GM23338 (cell line): ENCODE data around the gene IL15RA. TPM values are rescaled to one million over a fixed set of nuclear protein-coding genes. Genes with fewer than 3 reads are reported as not detected.

ENCODE experiments used
- ATAC-seq: fragments of 200-7000 bp; cut with Tn5 transposase; 3 replicates; pipeline ENCODE4 v1.9.1; 2020
- DNase-seq: peaks from one replicate; pipeline ENCODE4 v3.0.0-alpha.2; 2015; ENCODE audit warnings: low spot score
- H2AFZ ChIP-seq: fragments of 200-600 bp; sonication (generic); 2 replicates; pipeline ENCODE4 v1.8.0; 2016; ENCODE audit warnings: antibody characterized with exemption, mild to moderate bottlenecking, moderate library complexity
- H3F3A ChIP-seq: fragments of 200-600 bp; sonication (generic); replicated peaks from 2 replicates; pipeline ENCODE4 v1.8.0; 2017; ENCODE audit warnings: antibody characterized with exemption, mixed run types, low read depth
- H3K27ac ChIP-seq: fragments of 200-600 bp; sonication (generic); 2 replicates; pipeline ENCODE4 v1.6.1; 2016; ENCODE audit warnings: low read depth
- H3K27me3 ChIP-seq: fragments of 200-600 bp; sonication (generic); 2 replicates; pipeline ENCODE4 v1.8.0; 2016; ENCODE audit warnings: mild to moderate bottlenecking, mixed run types, moderate library complexity; ENCODE audit not compliant: insufficient read depth
- H3K36me3 ChIP-seq: fragments of 200-600 bp; sonication (generic); 2 replicates; pipeline ENCODE4 v1.8.0; 2016; ENCODE audit warnings: mild to moderate bottlenecking; ENCODE audit not compliant: insufficient read depth
- H3K4me1 ChIP-seq: fragments of 200-600 bp; sonication (generic); 2 replicates; pipeline ENCODE4 v1.8.0; 2016; ENCODE audit warnings: mild to moderate bottlenecking, moderate library complexity; ENCODE audit not compliant: insufficient read depth
- H3K4me2 ChIP-seq: fragments of 200-600 bp; sonication (generic); 2 replicates; pipeline ENCODE4 v1.7.1; 2017; ENCODE audit warnings: mixed run types
- H3K4me3 ChIP-seq: fragments of 200-600 bp; sonication (generic); 2 replicates; pipeline ENCODE4 v1.6.1; 2016; ENCODE audit warnings: mixed run types
- H3K79me2 ChIP-seq: fragments of 200-600 bp; sonication (generic); replicated peaks from 2 replicates; pipeline ENCODE4 v1.8.0; 2017; ENCODE audit warnings: mild to moderate bottlenecking; ENCODE audit not compliant: insufficient read depth
- H3K9me2 ChIP-seq: fragments of 200-600 bp; sonication (generic); 2 replicates; pipeline ENCODE4 v1.8.0; 2017; ENCODE audit not compliant: insufficient read depth
- H4K20me1 ChIP-seq: fragments of 200-600 bp; sonication (generic); replicated peaks from 2 replicates; pipeline ENCODE4 v1.8.0; 2017; ENCODE audit warnings: mild to moderate bottlenecking; ENCODE audit not compliant: insufficient read depth
- H3K27ac Mint-ChIP-seq: 2 replicates; pipeline ENCODE4 v1.8.0; 2020; ENCODE audit warnings: inconsistent platforms, mild to moderate bottlenecking, moderate library complexity, mixed read lengths
- H3K27me3 Mint-ChIP-seq: 3 replicates; pipeline ENCODE4 v1.8.0; 2022; ENCODE audit warnings: low read depth, mild to moderate bottlenecking, moderate library complexity, mixed read lengths, inconsistent platforms; ENCODE audit not compliant: insufficient read depth, poor library complexity
- H3K36me3 Mint-ChIP-seq: 3 replicates; pipeline ENCODE4 v1.8.0; 2021; ENCODE audit warnings: low read depth, mild to moderate bottlenecking, inconsistent platforms, moderate library complexity, mixed read lengths
- H3K4me1 Mint-ChIP-seq: 3 replicates; pipeline ENCODE4 v1.8.0; 2020; ENCODE audit warnings: mild to moderate bottlenecking, inconsistent platforms, mixed read lengths
- H3K4me3 Mint-ChIP-seq: 3 replicates; pipeline ENCODE4 v1.8.0; 2021; ENCODE audit warnings: moderate library complexity, mild to moderate bottlenecking, inconsistent platforms, mixed read lengths
- H3K9me3 Mint-ChIP-seq: 3 replicates; pipeline ENCODE4 v1.8.0; 2020; ENCODE audit warnings: moderate library complexity, mild to moderate bottlenecking, inconsistent platforms, mixed read lengths
- EZH2 ChIP-seq: fragments of 200-600 bp; sonication (generic); IDR thresholded peaks from one replicate; pipeline ENCODE4 v1.8.0; 2017; ENCODE audit warnings: antibody characterized with exemption, mild to moderate bottlenecking, low read depth; ENCODE audit not compliant: unreplicated experiment
- polyA plus RNA-seq: library from polyadenylated mRNA; unstranded; fragments of >200 nt; fragmentation: Nextera tagmentation; extraction: Ambion mirVana; gene quantifications from 2 replicates; pipeline ENCODE4 v1.2.1, GENCODE V29; 2016
- total RNA-seq: library from RNA; depleted of rRNA; stranded (reverse); fragments of >200 nt; shearing (Covaris generic); gene quantifications from 2 replicates; pipeline ENCODE4 v1.2.3, GENCODE V29; 2014
- TF ChIP-seq, protein P1 (sequence below), 2 experiments: fragments of 200-600 bp in 1 of 2; sonication (generic) in 1 of 2; conservative IDR thresholded peaks; 2 replicates each; pipeline versions ENCODE4 v1.5.1 to v1.6.1; 2016 to 2017; ENCODE audit warnings: antibody characterized with exemption in 2 of 2, low read depth in 2 of 2, mild to moderate bottlenecking in 2 of 2, moderate library complexity in 1 of 2
- TF ChIP-seq, protein P2 (sequence below): fragments of 250-450 bp; sonication (Bioruptor Pico); IDR thresholded peaks from 2 replicates; pipeline ENCODE4 v1.5.0; 2020; ENCODE audit warnings: mild to moderate bottlenecking, moderate library complexity
- TF ChIP-seq, protein P3 (sequence below): IDR thresholded peaks from 2 replicates; pipeline ENCODE4 v1.6.1; 2016; ENCODE audit warnings: antibody characterized with exemption

Gene IL15RA
- total and polyA plus RNA-seq, 2 experiments from 2014 or later, result 1.6 to 2.2 TPM

DNA sequence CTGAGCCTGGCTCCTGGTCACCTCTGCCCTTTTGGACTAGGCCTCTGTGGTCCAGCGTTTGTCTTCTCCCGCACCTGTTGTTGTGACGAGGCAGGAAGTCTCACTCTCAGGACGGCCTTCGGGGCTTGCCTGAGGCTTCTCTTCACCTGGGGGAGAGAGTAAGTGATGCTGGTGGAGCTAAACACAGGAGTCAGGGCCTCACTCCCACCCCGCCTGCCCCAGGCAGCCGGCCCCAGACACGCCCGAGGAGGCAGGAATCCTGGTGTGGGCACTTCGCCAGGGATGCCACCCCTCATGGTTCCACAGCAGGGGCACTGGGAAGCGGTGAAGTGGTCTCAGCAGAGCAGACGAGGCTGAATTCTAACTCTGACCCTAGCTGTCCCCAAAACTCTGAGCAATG, 42.5 kb upstream of the IL15RA start:
- TF ChIP-seq EZH2, result no peak
- TF ChIP-seq, protein P1, sequence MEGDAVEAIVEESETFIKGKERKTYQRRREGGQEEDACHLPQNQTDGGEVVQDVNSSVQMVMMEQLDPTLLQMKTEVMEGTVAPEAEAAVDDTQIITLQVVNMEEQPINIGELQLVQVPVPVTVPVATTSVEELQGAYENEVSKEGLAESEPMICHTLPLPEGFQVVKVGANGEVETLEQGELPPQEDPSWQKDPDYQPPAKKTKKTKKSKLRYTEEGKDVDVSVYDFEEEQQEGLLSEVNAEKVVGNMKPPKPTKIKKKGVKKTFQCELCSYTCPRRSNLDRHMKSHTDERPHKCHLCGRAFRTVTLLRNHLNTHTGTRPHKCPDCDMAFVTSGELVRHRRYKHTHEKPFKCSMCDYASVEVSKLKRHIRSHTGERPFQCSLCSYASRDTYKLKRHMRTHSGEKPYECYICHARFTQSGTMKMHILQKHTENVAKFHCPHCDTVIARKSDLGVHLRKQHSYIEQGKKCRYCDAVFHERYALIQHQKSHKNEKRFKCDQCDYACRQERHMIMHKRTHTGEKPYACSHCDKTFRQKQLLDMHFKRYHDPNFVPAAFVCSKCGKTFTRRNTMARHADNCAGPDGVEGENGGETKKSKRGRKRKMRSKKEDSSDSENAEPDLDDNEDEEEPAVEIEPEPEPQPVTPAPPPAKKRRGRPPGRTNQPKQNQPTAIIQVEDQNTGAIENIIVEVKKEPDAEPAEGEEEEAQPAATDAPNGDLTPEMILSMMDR (conservative IDR thresholded peaks at IDR 0.05; ENCODE audit: low read depth in 2 of 2), result no peak
- TF ChIP-seq, protein P2, sequence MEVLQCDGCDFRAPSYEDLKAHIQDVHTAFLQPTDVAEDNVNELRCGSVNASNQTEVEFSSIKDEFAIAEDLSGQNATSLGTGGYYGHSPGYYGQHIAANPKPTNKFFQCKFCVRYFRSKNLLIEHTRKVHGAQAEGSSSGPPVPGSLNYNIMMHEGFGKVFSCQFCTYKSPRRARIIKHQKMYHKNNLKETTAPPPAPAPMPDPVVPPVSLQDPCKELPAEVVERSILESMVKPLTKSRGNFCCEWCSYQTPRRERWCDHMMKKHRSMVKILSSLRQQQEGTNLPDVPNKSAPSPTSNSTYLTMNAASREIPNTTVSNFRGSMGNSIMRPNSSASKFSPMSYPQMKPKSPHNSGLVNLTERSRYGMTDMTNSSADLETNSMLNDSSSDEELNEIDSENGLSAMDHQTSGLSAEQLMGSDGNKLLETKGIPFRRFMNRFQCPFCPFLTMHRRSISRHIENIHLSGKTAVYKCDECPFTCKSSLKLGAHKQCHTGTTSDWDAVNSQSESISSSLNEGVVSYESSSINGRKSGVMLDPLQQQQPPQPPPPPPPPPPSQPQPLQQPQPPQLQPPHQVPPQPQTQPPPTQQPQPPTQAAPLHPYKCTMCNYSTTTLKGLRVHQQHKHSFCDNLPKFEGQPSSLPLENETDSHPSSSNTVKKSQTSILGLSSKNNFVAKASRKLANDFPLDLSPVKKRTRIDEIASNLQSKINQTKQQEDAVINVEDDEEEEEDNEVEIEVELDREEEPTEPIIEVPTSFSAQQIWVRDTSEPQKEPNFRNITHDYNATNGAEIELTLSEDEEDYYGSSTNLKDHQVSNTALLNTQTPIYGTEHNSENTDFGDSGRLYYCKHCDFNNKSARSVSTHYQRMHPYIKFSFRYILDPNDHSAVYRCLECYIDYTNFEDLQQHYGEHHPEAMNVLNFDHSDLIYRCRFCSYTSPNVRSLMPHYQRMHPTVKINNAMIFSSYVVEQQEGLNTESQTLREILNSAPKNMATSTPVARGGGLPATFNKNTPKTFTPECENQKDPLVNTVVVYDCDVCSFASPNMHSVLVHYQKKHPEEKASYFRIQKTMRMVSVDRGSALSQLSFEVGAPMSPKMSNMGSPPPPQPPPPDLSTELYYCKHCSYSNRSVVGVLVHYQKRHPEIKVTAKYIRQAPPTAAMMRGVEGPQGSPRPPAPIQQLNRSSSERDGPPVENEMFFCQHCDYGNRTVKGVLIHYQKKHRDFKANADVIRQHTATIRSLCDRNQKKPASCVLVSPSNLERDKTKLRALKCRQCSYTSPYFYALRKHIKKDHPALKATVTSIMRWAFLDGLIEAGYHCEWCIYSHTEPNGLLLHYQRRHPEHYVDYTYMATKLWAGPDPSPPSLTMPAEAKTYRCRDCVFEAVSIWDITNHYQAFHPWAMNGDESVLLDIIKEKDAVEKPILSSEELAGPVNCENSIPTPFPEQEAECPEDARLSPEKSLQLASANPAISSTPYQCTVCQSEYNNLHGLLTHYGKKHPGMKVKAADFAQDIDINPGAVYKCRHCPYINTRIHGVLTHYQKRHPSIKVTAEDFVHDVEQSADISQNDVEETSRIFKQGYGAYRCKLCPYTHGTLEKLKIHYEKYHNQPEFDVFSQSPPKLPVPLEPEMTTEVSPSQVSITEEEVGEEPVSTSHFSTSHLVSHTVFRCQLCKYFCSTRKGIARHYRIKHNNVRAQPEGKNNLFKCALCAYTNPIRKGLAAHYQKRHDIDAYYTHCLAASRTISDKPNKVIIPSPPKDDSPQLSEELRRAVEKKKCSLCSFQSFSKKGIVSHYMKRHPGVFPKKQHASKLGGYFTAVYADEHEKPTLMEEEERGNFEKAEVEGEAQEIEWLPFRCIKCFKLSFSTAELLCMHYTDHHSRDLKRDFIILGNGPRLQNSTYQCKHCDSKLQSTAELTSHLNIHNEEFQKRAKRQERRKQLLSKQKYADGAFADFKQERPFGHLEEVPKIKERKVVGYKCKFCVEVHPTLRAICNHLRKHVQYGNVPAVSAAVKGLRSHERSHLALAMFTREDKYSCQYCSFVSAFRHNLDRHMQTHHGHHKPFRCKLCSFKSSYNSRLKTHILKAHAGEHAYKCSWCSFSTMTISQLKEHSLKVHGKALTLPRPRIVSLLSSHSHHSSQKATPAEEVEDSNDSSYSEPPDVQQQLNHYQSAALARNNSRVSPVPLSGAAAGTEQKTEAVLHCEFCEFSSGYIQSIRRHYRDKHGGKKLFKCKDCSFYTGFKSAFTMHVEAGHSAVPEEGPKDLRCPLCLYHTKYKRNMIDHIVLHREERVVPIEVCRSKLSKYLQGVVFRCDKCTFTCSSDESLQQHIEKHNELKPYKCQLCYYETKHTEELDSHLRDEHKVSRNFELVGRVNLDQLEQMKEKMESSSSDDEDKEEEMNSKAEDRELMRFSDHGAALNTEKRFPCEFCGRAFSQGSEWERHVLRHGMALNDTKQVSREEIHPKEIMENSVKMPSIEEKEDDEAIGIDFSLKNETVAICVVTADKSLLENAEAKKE (CRISPR knock-in tag), result no peak
- TF ChIP-seq, protein P3, sequence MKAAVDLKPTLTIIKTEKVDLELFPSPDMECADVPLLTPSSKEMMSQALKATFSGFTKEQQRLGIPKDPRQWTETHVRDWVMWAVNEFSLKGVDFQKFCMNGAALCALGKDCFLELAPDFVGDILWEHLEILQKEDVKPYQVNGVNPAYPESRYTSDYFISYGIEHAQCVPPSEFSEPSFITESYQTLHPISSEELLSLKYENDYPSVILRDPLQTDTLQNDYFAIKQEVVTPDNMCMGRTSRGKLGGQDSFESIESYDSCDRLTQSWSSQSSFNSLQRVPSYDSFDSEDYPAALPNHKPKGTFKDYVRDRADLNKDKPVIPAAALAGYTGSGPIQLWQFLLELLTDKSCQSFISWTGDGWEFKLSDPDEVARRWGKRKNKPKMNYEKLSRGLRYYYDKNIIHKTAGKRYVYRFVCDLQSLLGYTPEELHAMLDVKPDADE, result no peak
- Mint-ChIP-seq H3K4me1 (no peaks in the 10 kb centered on the region), H3K4me3 (no peak overlapping the region), H3K36me3 (no peaks in the 10 kb centered on the region), H3K27me3 (peaks cover 6% of the 10 kb centered on the region), H3K27ac (no peak overlapping the region), H3K9me3 (no peaks in the 10 kb centered on the region)
- no peaks in the 10 kb centered on the region for H3F3A ChIP-seq
- H2AFZ ChIP-seq, result no peak overlapping the region
- no peaks in the 10 kb centered on the region for H3K9me2 ChIP-seq
- H3K79me2 ChIP-seq, result no peaks in the 10 kb centered on the region
- no peaks in the 10 kb centered on the region for H3K27me3 ChIP-seq
- H3K27ac ChIP-seq, result no peak overlapping the region
- H3K36me3 ChIP-seq, result no peaks in the 10 kb centered on the region
- H3K4me1 ChIP-seq, result no peaks in the 10 kb centered on the region
- no peak overlapping the region for H3K4me2 ChIP-seq
- no peaks in the 10 kb centered on the region for H4K20me1 ChIP-seq
- no peak for DNase-seq
- H3K4me3 ChIP-seq, result no peak overlapping the region
- ATAC-seq, result no peak
